Measurements from ENCODE around the gene AK1.
A peak's percentile ranks its signal among the peaks of the same experiment; 100 is the strongest.

Gene AK1

DNA sequence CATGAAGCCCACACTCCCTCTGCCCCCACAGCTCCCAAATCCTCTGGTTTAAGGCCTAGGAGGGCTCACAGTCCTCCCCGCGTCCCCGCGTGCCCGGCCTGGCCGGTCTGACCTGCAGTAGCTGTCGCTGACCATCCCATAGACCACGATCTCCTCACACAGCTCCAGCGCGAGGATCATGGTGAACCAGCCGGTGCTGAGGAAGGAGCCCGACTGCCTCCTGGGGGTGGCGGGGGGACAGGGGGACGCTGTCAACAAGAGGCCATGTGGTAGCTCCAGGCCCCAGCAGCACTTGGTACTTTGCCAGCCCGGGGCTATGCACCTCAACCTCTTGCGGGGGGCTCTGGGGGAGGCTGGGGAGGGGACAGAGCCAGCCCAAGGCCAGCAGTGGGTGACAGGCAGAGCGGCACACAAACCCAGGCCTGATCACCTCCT is 32.4 kb upstream of the AK1 start:
- H4K91ac ChIP-seq (ENCODE audit: low read length) = no peak overlapping the region
- peak overlapping the region in 1 of 2 experiments; percentile 61 for H2BK12ac ChIP-seq (ENCODE audit: low read length in 2 of 2)
- no peak for DNase-seq
- H3K14ac ChIP-seq (ENCODE audit: low read length in 2 of 2) = no peak overlapping the region
- no peak overlapping the region for H3K18ac ChIP-seq (ENCODE audit: low read depth in 1 of 2, low read length in 2 of 2)
- H3K9ac ChIP-seq (ENCODE audit: low read length) = no peak overlapping the region
- H2BK5ac ChIP-seq (ENCODE audit: low read depth, low read length, poor library complexity, severe bottlenecking) = no peak overlapping the region
- H3K79me1 ChIP-seq (replicated peaks; ENCODE audit: low read length, poor library complexity, severe bottlenecking) = peaks cover 13% of the 10 kb centered on the region
- no peak overlapping the region for H3K27ac ChIP-seq (ENCODE audit: low read length, poor library complexity, severe bottlenecking)
- WGBS = 91% methylated on average over 17 of the region's 17 CpGs
- peaks cover 10% of the 10 kb centered on the region for H3K4me1 ChIP-seq (ENCODE audit: control insufficient read depth, insufficient read depth, low read depth, low read length)
- no peak overlapping the region for H4K8ac ChIP-seq (ENCODE audit: low read length)
- no peak overlapping the region for H2BK15ac ChIP-seq (ENCODE audit: low read depth, poor library complexity, severe bottlenecking)
- H3K23ac ChIP-seq (ENCODE audit: low read length in 2 of 2) = no peak overlapping the region
- no peaks in the 10 kb centered on the region for H3K9me3 ChIP-seq (ENCODE audit: control insufficient read depth, low read length)
- no peak overlapping the region for H3K4me2 ChIP-seq (ENCODE audit: low read length, poor library complexity, severe bottlenecking)
- H3K36me3 ChIP-seq (ENCODE audit: control insufficient read depth in 1 of 2, insufficient read depth in 2 of 2, low read depth in 1 of 2, low read length in 2 of 2) = peaks cover 56 to 64% of the 10 kb centered on the region in 2 experiments
- H2AFZ ChIP-seq (ENCODE audit: low read depth, low read length) = no peak overlapping the region
- H2AK5ac ChIP-seq (ENCODE audit: low read length, severe bottlenecking) = no peak overlapping the region
- H3K4me3 ChIP-seq (ENCODE audit: insufficient read depth in 1 of 2, low read depth in 1 of 2, low read length in 2 of 2) = no peak overlapping the region
- no peaks in the 10 kb centered on the region for H3K27me3 ChIP-seq (ENCODE audit: control insufficient read depth in 1 of 2, insufficient read depth in 1 of 2, low read length in 2 of 2)
- no peak overlapping the region for H2BK120ac ChIP-seq (ENCODE audit: low read depth, low read length)
- H3K4ac ChIP-seq (ENCODE audit: low read depth in 1 of 2, low read length in 2 of 2) = peak overlapping the region in 1 of 2 experiments; percentile 19

DNA sequence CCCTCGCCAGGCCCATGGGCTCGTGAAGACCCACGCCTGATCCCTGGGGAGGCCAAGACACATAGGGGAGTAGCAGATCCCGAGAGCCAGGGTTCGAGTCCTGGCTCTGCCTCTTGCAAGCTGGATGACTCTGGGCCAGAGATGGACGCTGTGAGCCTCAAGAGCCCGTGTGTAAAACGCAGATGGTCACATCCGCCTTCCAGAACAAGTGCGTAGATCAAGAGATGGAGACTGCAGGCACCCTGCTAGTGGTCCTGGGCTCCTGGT is 31.1 kb upstream of the AK1 start:
- H3K4me3 ChIP-seq (ENCODE audit: insufficient read depth in 1 of 2, low read depth in 1 of 2, low read length in 2 of 2) = no peak overlapping the region
- H4K91ac ChIP-seq (ENCODE audit: low read length) = no peak overlapping the region
- H2BK120ac ChIP-seq (ENCODE audit: low read depth, low read length) = no peak overlapping the region
- no peak overlapping the region for H2BK12ac ChIP-seq (ENCODE audit: low read length in 2 of 2)
- H3K14ac ChIP-seq (ENCODE audit: low read length in 2 of 2) = no peak overlapping the region
- H3K18ac ChIP-seq (ENCODE audit: low read depth in 1 of 2, low read length in 2 of 2) = no peak overlapping the region
- H3K9ac ChIP-seq (ENCODE audit: low read length) = no peak overlapping the region
- no peak overlapping the region for H4K8ac ChIP-seq (ENCODE audit: low read length)
- H3K23ac ChIP-seq (ENCODE audit: low read length in 2 of 2) = no peak overlapping the region
- no peak overlapping the region for H2BK5ac ChIP-seq (ENCODE audit: low read depth, low read length, poor library complexity, severe bottlenecking)
- H3K79me1 ChIP-seq (replicated peaks; ENCODE audit: low read length, poor library complexity, severe bottlenecking) = peaks cover 8% of the 10 kb centered on the region
- no peak overlapping the region for H3K4me2 ChIP-seq (ENCODE audit: low read length, poor library complexity, severe bottlenecking)
- H2AFZ ChIP-seq (ENCODE audit: low read depth, low read length) = no peak overlapping the region
- no peaks in the 10 kb centered on the region for H3K9me3 ChIP-seq (ENCODE audit: control insufficient read depth, low read length)
- WGBS = 98% methylated on average over 10 of the region's 10 CpGs
- H3K4ac ChIP-seq (ENCODE audit: low read depth in 1 of 2, low read length in 2 of 2) = no peak overlapping the region
- H3K27ac ChIP-seq (ENCODE audit: low read length, poor library complexity, severe bottlenecking) = no peak overlapping the region
- DNase-seq = no peak
- peaks cover 17% of the 10 kb centered on the region for H3K4me1 ChIP-seq (ENCODE audit: control insufficient read depth, insufficient read depth, low read depth, low read length)
- H3K36me3 ChIP-seq (ENCODE audit: control insufficient read depth in 1 of 2, insufficient read depth in 2 of 2, low read depth in 1 of 2, low read length in 2 of 2) = peaks cover 47 to 54% of the 10 kb centered on the region in 2 experiments
- no peaks in the 10 kb centered on the region for H3K27me3 ChIP-seq (ENCODE audit: control insufficient read depth in 1 of 2, insufficient read depth in 1 of 2, low read length in 2 of 2)
- H2AK5ac ChIP-seq (ENCODE audit: low read length, severe bottlenecking) = no peak overlapping the region
- H2BK15ac ChIP-seq (ENCODE audit: low read depth, poor library complexity, severe bottlenecking) = no peak overlapping the region

DNA sequence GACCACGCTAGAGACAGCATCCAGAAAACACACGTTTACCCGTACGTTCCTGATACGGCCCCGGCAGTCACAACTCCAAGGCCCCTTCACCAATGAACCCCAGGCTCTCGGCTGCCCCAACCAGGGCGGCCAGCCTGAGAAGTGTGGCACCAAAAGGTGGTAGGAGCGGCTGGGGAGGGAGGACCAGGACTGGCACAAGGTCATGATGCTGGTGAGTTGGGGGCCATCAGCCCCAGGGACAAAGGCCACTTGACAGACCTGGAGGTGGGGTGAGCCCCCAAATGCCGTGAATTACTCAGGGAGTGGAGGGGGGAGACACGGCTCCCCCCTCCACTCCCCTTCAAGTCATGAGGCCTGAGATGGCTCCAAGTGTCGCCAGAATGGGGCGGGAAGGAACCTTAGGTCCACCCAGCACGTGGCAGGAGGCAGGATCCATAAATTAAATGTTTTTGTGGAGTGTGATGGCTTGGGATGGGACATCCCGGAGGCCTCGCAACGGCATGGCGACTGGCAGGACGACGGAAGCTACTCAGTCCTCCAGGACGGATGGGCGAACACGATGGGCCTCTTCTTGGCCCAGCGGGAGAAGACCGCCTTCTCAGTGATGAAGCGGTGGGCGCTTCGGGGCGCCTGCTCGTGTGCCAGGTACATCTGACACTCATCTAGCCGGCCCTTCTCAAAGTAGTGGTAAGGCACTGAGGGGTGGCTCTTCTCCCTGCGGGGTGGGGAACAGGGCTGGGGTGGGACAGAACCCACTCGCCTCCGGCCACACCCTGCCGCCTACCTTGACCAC is 30.6 kb upstream of the AK1 start:
- H3K14ac ChIP-seq (ENCODE audit: low read length in 2 of 2) = no peak overlapping the region
- H3K9ac ChIP-seq (ENCODE audit: low read length) = no peak overlapping the region
- H4K91ac ChIP-seq (ENCODE audit: low read length) = no peak overlapping the region
- no peak overlapping the region for H4K8ac ChIP-seq (ENCODE audit: low read length)
- no peaks in the 10 kb centered on the region for H3K27me3 ChIP-seq (ENCODE audit: control insufficient read depth in 1 of 2, insufficient read depth in 1 of 2, low read length in 2 of 2)
- H2BK5ac ChIP-seq (ENCODE audit: low read depth, low read length, poor library complexity, severe bottlenecking) = no peak overlapping the region
- no peaks in the 10 kb centered on the region for H3K9me3 ChIP-seq (ENCODE audit: control insufficient read depth, low read length)
- H2BK12ac ChIP-seq (ENCODE audit: low read length in 2 of 2) = no peak overlapping the region
- H3K18ac ChIP-seq (ENCODE audit: low read depth in 1 of 2, low read length in 2 of 2) = no peak overlapping the region
- no peak overlapping the region for H2BK15ac ChIP-seq (ENCODE audit: low read depth, poor library complexity, severe bottlenecking)
- no peak for DNase-seq
- peaks cover 7% of the 10 kb centered on the region for H3K79me1 ChIP-seq (replicated peaks; ENCODE audit: low read length, poor library complexity, severe bottlenecking)
- peaks cover 22% of the 10 kb centered on the region for H3K4me1 ChIP-seq (ENCODE audit: control insufficient read depth, insufficient read depth, low read depth, low read length)
- 89% methylated on average over 34 of the region's 35 CpGs for WGBS
- no peak overlapping the region for H2AK5ac ChIP-seq (ENCODE audit: low read length, severe bottlenecking)
- no peak overlapping the region for H3K4me3 ChIP-seq (ENCODE audit: insufficient read depth in 1 of 2, low read depth in 1 of 2, low read length in 2 of 2)
- no peak overlapping the region for H2BK120ac ChIP-seq (ENCODE audit: low read depth, low read length)
- peaks cover 45 to 52% of the 10 kb centered on the region in 2 experiments for H3K36me3 ChIP-seq (ENCODE audit: control insufficient read depth in 1 of 2, insufficient read depth in 2 of 2, low read depth in 1 of 2, low read length in 2 of 2)
- H2AFZ ChIP-seq (ENCODE audit: low read depth, low read length) = no peak overlapping the region
- no peak overlapping the region for H3K4ac ChIP-seq (ENCODE audit: low read depth in 1 of 2, low read length in 2 of 2)
- no peak overlapping the region for H3K23ac ChIP-seq (ENCODE audit: low read length in 2 of 2)
- H3K4me2 ChIP-seq (ENCODE audit: low read length, poor library complexity, severe bottlenecking) = no peak overlapping the region
- no peak overlapping the region for H3K27ac ChIP-seq (ENCODE audit: low read length, poor library complexity, severe bottlenecking)

DNA sequence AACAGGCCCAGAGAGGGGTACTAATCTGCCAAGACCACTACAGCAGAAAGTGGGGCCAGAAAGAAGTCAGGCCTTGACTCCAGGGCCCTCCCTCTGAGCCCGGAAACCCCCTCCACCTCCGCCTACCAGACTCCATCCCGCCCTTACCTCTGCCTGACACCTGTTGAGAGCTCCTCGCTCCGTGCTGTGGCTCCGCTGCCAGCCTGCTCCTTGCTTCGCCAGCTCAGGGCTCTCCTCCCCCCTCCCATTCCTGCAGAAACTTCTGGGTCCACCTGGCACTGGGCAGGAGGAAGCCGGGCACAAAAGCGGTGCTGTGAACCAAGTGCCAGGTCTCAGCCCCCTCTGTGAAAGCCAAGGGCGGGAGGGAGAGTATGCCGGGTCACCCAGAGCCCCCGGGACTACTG is 28.3 kb upstream of the AK1 start:
- no peak overlapping the region for H3K23ac ChIP-seq (ENCODE audit: low read length in 2 of 2)

More for the DNA sequence above, 28.3 kb upstream of the AK1 start:
- H2BK120ac ChIP-seq (ENCODE audit: low read depth, low read length) = no peak overlapping the region
- H3K4ac ChIP-seq (ENCODE audit: low read depth in 1 of 2, low read length in 2 of 2) = no peak overlapping the region
- no peak for DNase-seq
- H3K4me2 ChIP-seq (ENCODE audit: low read length, poor library complexity, severe bottlenecking) = no peak overlapping the region
- peak overlapping the region in 1 of 2 experiments; percentile 48 for H3K18ac ChIP-seq (ENCODE audit: low read depth in 1 of 2, low read length in 2 of 2)
- H3K4me3 ChIP-seq (ENCODE audit: insufficient read depth in 1 of 2, low read depth in 1 of 2, low read length in 2 of 2) = no peak overlapping the region
- no peaks in the 10 kb centered on the region for H3K9me3 ChIP-seq (ENCODE audit: control insufficient read depth, low read length)
- no peaks in the 10 kb centered on the region for H3K27me3 ChIP-seq (ENCODE audit: control insufficient read depth in 1 of 2, insufficient read depth in 1 of 2, low read length in 2 of 2)
- 94% methylated on average over 12 of the region's 12 CpGs for WGBS
- H3K27ac ChIP-seq (ENCODE audit: low read length, poor library complexity, severe bottlenecking) = no peak overlapping the region
- H3K4me1 ChIP-seq (ENCODE audit: control insufficient read depth, insufficient read depth, low read depth, low read length) = peaks cover 26% of the 10 kb centered on the region
- H2AK5ac ChIP-seq (ENCODE audit: low read length, severe bottlenecking) = peak overlapping the region; percentile 9
- H4K91ac ChIP-seq (ENCODE audit: low read length) = peak overlapping the region; percentile 88
- no peak overlapping the region for H2BK15ac ChIP-seq (ENCODE audit: low read depth, poor library complexity, severe bottlenecking)
- H2BK12ac ChIP-seq (ENCODE audit: low read length in 2 of 2) = peak overlapping the region in 1 of 2 experiments; percentile 50
- no peak overlapping the region for H4K8ac ChIP-seq (ENCODE audit: low read length)
- H3K36me3 ChIP-seq (ENCODE audit: control insufficient read depth in 1 of 2, insufficient read depth in 2 of 2, low read depth in 1 of 2, low read length in 2 of 2) = peaks cover 24 to 29% of the 10 kb centered on the region in 2 experiments
- no peak overlapping the region for H2AFZ ChIP-seq (ENCODE audit: low read depth, low read length)
- no peak overlapping the region for H3K14ac ChIP-seq (ENCODE audit: low read length in 2 of 2)
- H2BK5ac ChIP-seq (ENCODE audit: low read depth, low read length, poor library complexity, severe bottlenecking) = no peak overlapping the region
- peak overlapping the region; percentile 29 for H3K9ac ChIP-seq (ENCODE audit: low read length)
- H3K79me1 ChIP-seq (replicated peaks; ENCODE audit: low read length, poor library complexity, severe bottlenecking) = peaks cover 5% of the 10 kb centered on the region

All from mesenchymal stem cell (in vitro differentiated cells and primary cell).